ENCODE data around the gene MLLT10. TPM values are rescaled to one million over a fixed set of nuclear protein-coding genes. Genes with fewer than 3 reads are reported as not detected.
A peak's percentile ranks its signal among the peaks of the same experiment; 100 is the strongest.
"Not testable (repeated sequence)": the region's sequence is repeated elsewhere in the genome, so short reads cannot be mapped to it uniquely, and the experiment has no call there.

Gene MLLT10
- polyA plus RNA-seq, 1 donor = 39.4 TPM

DNA sequence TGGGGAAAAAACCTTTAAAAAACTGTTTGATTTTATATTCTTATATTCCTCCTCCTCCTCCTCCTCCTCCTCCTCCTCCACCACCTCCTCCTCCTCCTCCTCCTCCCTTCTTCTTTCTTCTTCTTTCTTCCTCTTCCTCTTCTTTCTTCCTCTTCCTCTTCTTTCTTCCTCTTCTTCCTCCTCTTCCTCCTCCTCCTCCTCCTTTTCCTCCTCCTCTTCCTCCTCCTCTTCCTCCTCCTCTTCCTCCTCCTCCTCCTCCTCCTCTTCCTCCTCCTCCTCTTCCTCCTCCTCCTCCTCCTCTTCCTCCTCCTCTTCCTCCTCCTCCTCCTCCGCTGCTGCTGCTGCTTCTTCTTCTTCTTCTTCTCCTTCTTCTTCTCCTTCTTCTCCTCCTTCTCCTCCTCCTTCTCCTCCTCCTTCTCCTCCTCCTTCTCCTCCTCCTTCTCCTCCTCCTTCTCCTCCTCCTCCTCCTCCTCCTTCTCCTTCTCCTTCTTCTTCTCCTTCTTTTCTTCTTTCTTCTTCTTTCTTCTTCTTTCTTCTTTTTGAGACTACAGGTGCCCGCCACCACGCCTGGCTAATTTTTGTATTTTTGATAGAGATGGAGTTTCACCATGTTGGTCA is 183.5 kb downstream of the MLLT10 start:
- H3K4me1 ChIP-seq (ENCODE audit: control insufficient read depth, insufficient read depth, low read length); H3K4me3 ChIP-seq (ENCODE audit: low read length); H3K9me3 ChIP-seq (ENCODE audit: control insufficient read depth, low read depth, low read length); DNase-seq; H3K27me3 ChIP-seq (ENCODE audit: control insufficient read depth, insufficient read depth, low read length); H3K27ac ChIP-seq (ENCODE audit: low read length): not testable (repeated sequence)
- 100% methylated on average over 3 of the region's 3 CpGs for WGBS (ENCODE audit: insufficient coverage, low lambda C conversion rate)
- H3K36me3 ChIP-seq (ENCODE audit: control insufficient read depth, insufficient read depth, low read length) = peaks cover 12% of the 10 kb centered on the region

DNA sequence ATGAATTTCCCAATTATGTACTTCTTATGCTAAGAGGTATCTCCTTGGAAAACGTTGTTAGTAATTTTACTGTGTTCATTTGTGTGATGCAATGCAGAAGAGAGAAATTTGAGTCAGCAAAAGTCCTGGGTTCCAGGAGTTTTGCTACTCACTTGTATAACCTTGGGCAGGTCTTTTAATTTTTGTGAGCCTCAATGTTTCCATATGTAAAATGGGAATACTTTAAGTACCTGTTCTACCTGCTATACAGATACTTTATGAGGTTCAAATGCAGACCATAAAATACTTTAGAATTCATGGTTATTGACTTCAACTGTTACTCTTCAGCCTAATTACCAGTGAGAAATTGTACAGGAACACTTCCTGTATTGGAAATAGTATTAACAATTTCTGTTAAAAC is 185.5 kb downstream of the MLLT10 start:
- peaks cover 2% of the 10 kb centered on the region for H3K4me1 ChIP-seq (ENCODE audit: control insufficient read depth, insufficient read depth, low read length)
- no peaks in the 10 kb centered on the region for H3K27me3 ChIP-seq (ENCODE audit: control insufficient read depth, insufficient read depth, low read length)
- no peak overlapping the region for H3K4me3 ChIP-seq (ENCODE audit: low read length)
- DNase-seq = no peak
- WGBS (ENCODE audit: insufficient coverage, low lambda C conversion rate) = 100% methylated on average over 1 of the region's 1 CpG
- H3K36me3 ChIP-seq (ENCODE audit: control insufficient read depth, insufficient read depth, low read length) = peaks cover 10% of the 10 kb centered on the region
- no peak overlapping the region for H3K27ac ChIP-seq (ENCODE audit: low read length)
- no peaks in the 10 kb centered on the region for H3K9me3 ChIP-seq (ENCODE audit: control insufficient read depth, low read depth, low read length)

DNA sequence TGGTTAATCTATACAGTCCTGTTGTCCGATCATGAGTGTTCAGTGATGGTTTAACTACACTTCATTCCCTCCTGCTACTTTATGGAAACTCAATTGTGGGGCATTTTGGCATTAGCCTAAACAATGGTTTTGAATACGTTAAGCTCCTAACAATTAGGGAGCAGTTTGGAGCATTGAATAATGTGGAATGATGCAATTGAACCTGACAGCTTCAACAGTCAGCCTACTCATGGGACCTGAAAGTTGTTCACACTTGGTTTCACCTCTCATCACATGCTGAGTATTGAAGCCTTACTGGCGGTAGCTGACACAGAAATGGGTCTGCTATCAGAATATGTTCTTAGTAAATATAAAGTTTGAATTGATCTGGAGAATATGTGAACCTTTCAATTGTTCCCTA is 186.1 kb downstream of the MLLT10 start:
- DNase-seq = peak in 1 of 2 donors; percentile 26
- Histone ChIP-seq H3K27me3 (ENCODE audit: control insufficient read depth, insufficient read depth, low read length) (no peaks in the 10 kb centered on the region), H3K4me3 (ENCODE audit: low read length) (no peak overlapping the region), H3K36me3 (ENCODE audit: control insufficient read depth, insufficient read depth, low read length) (peaks cover 7% of the 10 kb centered on the region), H3K9me3 (ENCODE audit: control insufficient read depth, low read depth, low read length) (no peaks in the 10 kb centered on the region), H3K27ac (ENCODE audit: low read length) (no peak overlapping the region), H3K4me1 (ENCODE audit: control insufficient read depth, insufficient read depth, low read length) (peaks cover 7% of the 10 kb centered on the region)
- 40% methylated on average over 1 of the region's 3 CpGs for WGBS (ENCODE audit: insufficient coverage, low lambda C conversion rate)

DNA sequence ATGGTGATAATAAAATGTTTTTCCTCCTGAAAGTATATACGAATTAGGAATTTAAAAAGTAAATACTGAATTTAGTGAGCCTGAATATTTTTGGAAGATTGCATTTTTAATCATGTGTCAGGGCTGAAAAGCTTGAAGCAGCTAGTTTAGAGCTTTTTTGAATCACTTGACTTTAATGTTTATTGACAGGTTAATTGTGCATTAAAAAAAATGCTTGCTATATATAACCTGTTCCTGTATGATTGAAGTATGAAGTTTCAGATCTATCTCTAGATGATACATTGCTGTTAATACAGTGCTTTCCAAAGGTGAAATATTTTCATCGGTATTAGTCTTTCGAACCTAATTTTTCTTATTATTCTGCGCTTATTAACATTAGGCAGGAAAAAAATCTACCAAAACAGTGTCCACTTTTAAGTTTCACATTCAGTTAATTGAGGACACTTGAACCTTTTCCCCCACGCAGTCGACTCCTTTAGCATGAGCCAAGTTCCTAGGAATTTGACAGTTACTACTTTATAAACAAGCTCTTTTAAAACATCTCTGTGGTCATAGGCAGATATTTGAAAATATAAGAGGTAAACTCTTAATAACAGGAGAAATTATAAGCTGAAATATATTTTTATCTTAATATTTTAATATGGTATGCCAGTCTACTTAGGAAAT is 187.1 kb downstream of the MLLT10 start:
- WGBS (ENCODE audit: insufficient coverage, low lambda C conversion rate) = 96% methylated on average over 4 of the region's 6 CpGs
- H3K27me3 ChIP-seq (ENCODE audit: control insufficient read depth, insufficient read depth, low read length) = no peaks in the 10 kb centered on the region
- H3K27ac ChIP-seq (ENCODE audit: low read length) = no peak overlapping the region
- H3K9me3 ChIP-seq (ENCODE audit: control insufficient read depth, low read depth, low read length) = no peaks in the 10 kb centered on the region
- peaks cover 11% of the 10 kb centered on the region for H3K4me1 ChIP-seq (ENCODE audit: control insufficient read depth, insufficient read depth, low read length)
- DNase-seq = no peak
- H3K4me3 ChIP-seq (ENCODE audit: low read length) = no peak overlapping the region
- H3K36me3 ChIP-seq (ENCODE audit: control insufficient read depth, insufficient read depth, low read length) = peaks cover 7% of the 10 kb centered on the region

DNA sequence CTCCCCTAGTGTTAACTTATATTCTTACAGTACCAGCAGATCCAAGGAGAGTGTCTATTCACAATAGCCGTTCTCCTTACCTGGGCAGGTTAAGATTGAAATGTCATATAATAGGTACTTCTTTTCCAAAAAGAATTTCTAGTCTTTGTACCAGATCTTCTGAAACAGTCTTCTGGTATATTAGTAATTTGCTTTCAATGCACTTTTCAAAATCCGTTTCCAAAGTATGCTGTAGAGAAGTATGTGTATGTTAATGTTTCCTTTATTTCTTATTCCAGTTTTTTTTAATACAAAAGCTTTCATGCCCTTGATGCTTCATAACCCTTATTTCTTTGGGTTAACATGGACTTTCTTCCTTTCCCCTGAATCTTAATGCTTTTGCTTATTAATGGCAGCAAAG is 188.2 kb downstream of the MLLT10 start:
- Histone ChIP-seq H3K27me3 (ENCODE audit: control insufficient read depth, insufficient read depth, low read length) (no peaks in the 10 kb centered on the region), H3K27ac (ENCODE audit: low read length) (no peak overlapping the region), H3K9me3 (ENCODE audit: control insufficient read depth, low read depth, low read length) (no peaks in the 10 kb centered on the region), H3K4me1 (ENCODE audit: control insufficient read depth, insufficient read depth, low read length) (peaks cover 11% of the 10 kb centered on the region), H3K4me3 (ENCODE audit: low read length) (no peak overlapping the region), H3K36me3 (ENCODE audit: control insufficient read depth, insufficient read depth, low read length) (peaks cover 7% of the 10 kb centered on the region)
- DNase-seq = no peak
- WGBS (ENCODE audit: insufficient coverage, low lambda C conversion rate) = no CpG with 5 or more reads among the region's 2 CpGs

DNA sequence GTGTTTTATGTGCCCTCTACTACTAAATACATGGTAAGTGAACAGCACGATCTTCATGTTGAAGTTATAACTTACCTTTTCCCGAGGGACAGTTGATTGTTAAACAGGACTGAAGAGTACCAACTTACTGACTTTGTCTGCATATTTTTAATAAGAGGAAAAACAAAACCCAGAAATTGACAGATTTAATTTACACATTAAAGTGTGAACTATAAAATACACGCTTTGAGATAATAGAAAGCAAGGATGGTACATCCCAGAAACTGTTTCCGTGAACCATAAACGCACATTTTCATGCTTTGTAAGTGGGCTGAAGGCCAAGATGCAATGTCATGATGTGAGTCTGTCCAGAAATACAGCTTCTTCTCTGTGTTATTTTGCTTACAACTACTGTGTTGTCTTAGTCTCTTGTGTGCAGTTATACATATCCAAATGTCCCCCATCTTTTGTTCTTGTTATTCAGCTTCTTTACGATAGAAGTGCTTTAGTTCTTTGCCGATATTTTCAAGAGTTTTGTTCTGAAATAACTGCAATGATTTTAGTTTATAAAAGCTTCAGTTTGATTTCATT is 190.1 kb downstream of the MLLT10 start:
- H3K4me3 ChIP-seq (ENCODE audit: low read length) = no peak overlapping the region
- peaks cover 11% of the 10 kb centered on the region for H3K4me1 ChIP-seq (ENCODE audit: control insufficient read depth, insufficient read depth, low read length)
- 59% methylated on average over 4 of the region's 7 CpGs for WGBS (ENCODE audit: insufficient coverage, low lambda C conversion rate)
- H3K36me3 ChIP-seq (ENCODE audit: control insufficient read depth, insufficient read depth, low read length) = peaks cover 7% of the 10 kb centered on the region
- peak in 1 of 2 donors; percentile 14 for DNase-seq
- peak overlapping the region; percentile 8 for H3K27ac ChIP-seq (ENCODE audit: low read length)
- no peaks in the 10 kb centered on the region for H3K27me3 ChIP-seq (ENCODE audit: control insufficient read depth, insufficient read depth, low read length)
- no peaks in the 10 kb centered on the region for H3K9me3 ChIP-seq (ENCODE audit: control insufficient read depth, low read depth, low read length)

DNA sequence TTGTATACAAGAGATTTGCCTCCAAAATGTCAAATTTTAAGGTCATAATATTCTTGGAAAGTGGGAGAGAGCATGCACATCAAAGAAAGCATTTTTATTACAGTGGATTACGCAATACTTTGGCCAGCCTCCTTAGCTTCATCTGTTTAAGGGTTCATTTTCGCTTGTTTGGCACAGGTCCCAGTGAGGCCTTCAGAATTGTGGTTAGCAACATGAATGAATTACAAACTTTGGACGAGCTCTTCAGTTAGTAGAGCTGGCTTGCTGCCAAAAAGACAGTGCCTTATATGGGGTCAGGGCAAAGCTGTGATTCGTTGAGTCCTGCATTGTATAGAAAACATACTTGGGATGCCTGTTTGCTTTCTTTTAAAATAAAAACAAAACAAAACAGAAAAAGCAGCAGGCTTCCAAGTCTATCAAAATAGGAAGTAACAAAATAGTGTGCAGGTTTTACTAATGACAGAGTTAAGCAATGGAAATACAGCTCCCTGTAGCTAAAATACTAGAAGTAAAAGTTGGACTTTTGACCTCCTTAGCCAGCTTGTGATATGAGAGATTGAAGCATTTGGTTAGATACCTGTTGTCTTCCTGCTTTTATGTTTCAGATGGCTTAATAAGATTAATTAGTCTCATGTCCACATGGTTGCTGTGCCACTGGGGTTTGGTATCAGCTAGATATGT is 190.8 kb downstream of the MLLT10 start:
- Histone ChIP-seq H3K27ac (ENCODE audit: low read length) (peak overlapping the region; percentile 8), H3K27me3 (ENCODE audit: control insufficient read depth, insufficient read depth, low read length) (no peaks in the 10 kb centered on the region)
- no CpG with 5 or more reads among the region's 4 CpGs for WGBS (ENCODE audit: insufficient coverage, low lambda C conversion rate)

DNA sequence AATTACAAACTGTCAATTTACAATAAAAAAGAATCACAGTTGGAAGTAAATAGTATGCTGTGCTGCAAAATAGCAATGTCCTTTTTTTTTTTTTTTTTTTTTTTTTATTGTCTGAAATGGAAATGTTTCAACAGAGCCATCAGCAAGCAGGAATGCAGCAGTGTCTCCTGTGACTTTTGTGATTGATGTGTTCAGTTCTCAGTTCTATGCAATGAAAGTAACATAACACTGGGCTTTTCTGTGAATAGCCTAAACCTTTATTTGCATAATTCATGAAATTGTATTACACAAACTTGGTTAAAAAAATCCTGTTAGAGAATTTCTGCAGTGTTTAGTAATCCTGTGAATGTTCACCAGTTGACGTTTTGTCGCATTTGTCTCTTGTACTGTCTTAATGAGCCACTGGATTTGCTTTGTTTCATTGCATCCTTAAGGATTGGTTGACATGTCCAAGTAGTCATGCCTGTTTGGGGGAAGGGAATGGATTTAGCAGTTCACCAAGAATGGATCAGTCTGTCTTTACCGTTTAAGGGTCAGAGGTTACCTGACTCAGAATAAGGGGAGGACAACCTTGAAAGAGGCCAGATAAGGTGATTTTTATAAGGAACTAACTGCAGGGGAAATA is 192.7 kb downstream of the MLLT10 start:
- peaks cover 16% of the 10 kb centered on the region for H3K36me3 ChIP-seq (ENCODE audit: control insufficient read depth, insufficient read depth, low read length)
- 80% methylated on average over 2 of the region's 3 CpGs for WGBS (ENCODE audit: insufficient coverage, low lambda C conversion rate)

More for the DNA sequence above, 190.8 kb downstream of the MLLT10 start:
- Histone ChIP-seq H3K36me3 (ENCODE audit: control insufficient read depth, insufficient read depth, low read length) (peaks cover 11% of the 10 kb centered on the region), H3K9me3 (ENCODE audit: control insufficient read depth, low read depth, low read length) (no peaks in the 10 kb centered on the region), H3K4me3 (ENCODE audit: low read length) (no peak overlapping the region), H3K4me1 (ENCODE audit: control insufficient read depth, insufficient read depth, low read length) (peaks cover 11% of the 10 kb centered on the region)
- DNase-seq = peak; percentile 94 to 97

DNA sequence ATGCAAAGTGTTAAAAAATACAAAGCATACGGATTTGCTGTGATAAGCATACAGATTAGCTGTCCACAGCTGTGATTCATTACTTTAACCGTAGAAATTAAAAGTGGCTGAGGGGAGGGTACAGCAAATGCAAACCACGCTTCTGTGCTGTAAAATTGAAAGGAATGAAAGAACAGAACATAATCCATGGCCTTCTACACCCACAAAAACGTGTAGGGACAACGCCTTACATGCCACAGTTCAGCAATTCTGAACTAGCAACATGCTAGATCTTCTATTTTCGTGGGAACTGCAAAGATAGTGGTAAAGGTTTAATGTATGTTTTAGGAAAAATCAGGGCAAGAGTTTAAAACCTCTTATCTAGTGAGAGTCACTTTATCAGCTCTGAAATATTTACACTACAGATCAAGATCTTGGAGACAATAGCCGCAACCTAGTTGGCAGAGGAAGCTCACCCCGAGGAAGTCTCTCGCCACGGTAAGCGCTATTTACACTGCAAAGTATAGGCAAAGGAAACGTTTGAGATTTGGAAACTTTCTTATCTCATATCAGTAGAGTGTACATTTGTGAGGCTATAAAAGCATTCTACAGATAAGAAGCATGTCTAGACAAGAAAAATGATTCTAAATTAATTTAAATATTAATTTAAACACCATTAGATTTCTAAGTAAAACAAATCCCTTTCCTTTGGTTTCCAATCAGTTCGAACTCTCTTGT is 193.6 kb downstream of the MLLT10 start:
- Histone ChIP-seq H3K27ac (ENCODE audit: low read length) (no peak overlapping the region), H3K4me3 (ENCODE audit: low read length) (no peak overlapping the region), H3K9me3 (ENCODE audit: control insufficient read depth, low read depth, low read length) (no peaks in the 10 kb centered on the region), H3K36me3 (ENCODE audit: control insufficient read depth, insufficient read depth, low read length) (peaks cover 16% of the 10 kb centered on the region), H3K27me3 (ENCODE audit: control insufficient read depth, insufficient read depth, low read length) (no peaks in the 10 kb centered on the region), H3K4me1 (ENCODE audit: control insufficient read depth, insufficient read depth, low read length) (peaks cover 8% of the 10 kb centered on the region)
- DNase-seq = peak in 1 of 2 donors; percentile 39
- WGBS (ENCODE audit: insufficient coverage, low lambda C conversion rate) = 25% methylated on average over 6 of the region's 13 CpGs

More for the DNA sequence above, 192.7 kb downstream of the MLLT10 start:
- Histone ChIP-seq H3K4me3 (ENCODE audit: low read length) (no peak overlapping the region), H3K27ac (ENCODE audit: low read length) (no peak overlapping the region), H3K4me1 (ENCODE audit: control insufficient read depth, insufficient read depth, low read length) (peaks cover 8% of the 10 kb centered on the region), H3K27me3 (ENCODE audit: control insufficient read depth, insufficient read depth, low read length) (no peaks in the 10 kb centered on the region), H3K9me3 (ENCODE audit: control insufficient read depth, low read depth, low read length) (no peaks in the 10 kb centered on the region)
- DNase-seq = no peak
